ENCODE results near the gene NEUROD1.
A peak's percentile ranks its signal among the peaks of the same experiment; 100 is the strongest.
"Not testable (repeated sequence)": the region's sequence is repeated elsewhere in the genome, so short reads cannot be mapped to it uniquely, and the experiment has no call there.

The NEUROD1 gene

GRCh38 chr2:181680055-181680936 lies at the start of gene NEUROD1:
TSS of gene NEUROD1 (minus strand) at chr2:181680517. CDS start at chr2:181678860, 1,657 bp downstream.
- TF ChIP-seq CTCF (IDR thresholded peaks at IDR 0.05; ENCODE audit: low read depth, low read length, missing control alignments), result no peak
- DNase-seq (ENCODE audit: low read depth), result no peak
- no peak within 1 kb of the TSS for H3K4me3 ChIP-seq (ENCODE audit: low read depth, low read length)

GRCh38 chr2:181725476-181725875 lies 45.2 kb upstream of the NEUROD1 start:
- TF ChIP-seq CTCF (IDR thresholded peaks at IDR 0.05; ENCODE audit: low read depth, low read length, missing control alignments), result no peak
- no peak overlapping the region for H3K4me3 ChIP-seq (ENCODE audit: low read depth, low read length)
- DNase-seq (ENCODE audit: low read depth), result no peak

- no peak for DNase-seq (ENCODE audit: low read depth)
- TF ChIP-seq CTCF (IDR thresholded peaks at IDR 0.05; ENCODE audit: low read depth, low read length, missing control alignments), result no peak
- no peak overlapping the region for H3K4me3 ChIP-seq (ENCODE audit: low read depth, low read length)
Observed at GRCh38 chr2:181724662-181725061, 44.3 kb upstream of the NEUROD1 start.

- no peak for TF ChIP-seq CTCF (IDR thresholded peaks at IDR 0.05; ENCODE audit: low read depth, low read length, missing control alignments)
- H3K4me3 ChIP-seq (ENCODE audit: low read depth, low read length), result no peak overlapping the region
- no peak for DNase-seq (ENCODE audit: low read depth)
Observed at GRCh38 chr2:181723731-181724130, 43.4 kb upstream of the NEUROD1 start.

- peak; percentile 54 for DNase-seq (ENCODE audit: low read depth)
- peak; percentile 60 for TF ChIP-seq CTCF (IDR thresholded peaks at IDR 0.05; ENCODE audit: low read depth, low read length, missing control alignments)
Observed at GRCh38 chr2:181715033-181715630, 34.8 kb upstream of the NEUROD1 start.

GRCh38 chr2:181711051-181711450 lies 30.7 kb upstream of the NEUROD1 start:
- DNase-seq (ENCODE audit: low read depth); H3K4me3 ChIP-seq (ENCODE audit: low read depth, low read length): not testable (repeated sequence)

More at GRCh38 chr2:181715033-181715630, 34.8 kb upstream of the NEUROD1 start:
- H3K4me3 ChIP-seq (ENCODE audit: low read depth, low read length), result no peak overlapping the region

- not testable (repeated sequence) for DNase-seq (ENCODE audit: low read depth); H3K4me3 ChIP-seq (ENCODE audit: low read depth, low read length)
Observed at GRCh38 chr2:181702519-181702918, 22.2 kb upstream of the NEUROD1 start.

GRCh38 chr2:181698223-181698622 lies 17.9 kb upstream of the NEUROD1 start:
- TF ChIP-seq CTCF (IDR thresholded peaks at IDR 0.05; ENCODE audit: low read depth, low read length, missing control alignments), result no peak
- no peak for DNase-seq (ENCODE audit: low read depth)
- H3K4me3 ChIP-seq (ENCODE audit: low read depth, low read length), result no peak overlapping the region

Measured in GM12864 (cell line).